Measurements from ENCODE around the gene PTPRZ1.

Gene PTPRZ1

DNA sequence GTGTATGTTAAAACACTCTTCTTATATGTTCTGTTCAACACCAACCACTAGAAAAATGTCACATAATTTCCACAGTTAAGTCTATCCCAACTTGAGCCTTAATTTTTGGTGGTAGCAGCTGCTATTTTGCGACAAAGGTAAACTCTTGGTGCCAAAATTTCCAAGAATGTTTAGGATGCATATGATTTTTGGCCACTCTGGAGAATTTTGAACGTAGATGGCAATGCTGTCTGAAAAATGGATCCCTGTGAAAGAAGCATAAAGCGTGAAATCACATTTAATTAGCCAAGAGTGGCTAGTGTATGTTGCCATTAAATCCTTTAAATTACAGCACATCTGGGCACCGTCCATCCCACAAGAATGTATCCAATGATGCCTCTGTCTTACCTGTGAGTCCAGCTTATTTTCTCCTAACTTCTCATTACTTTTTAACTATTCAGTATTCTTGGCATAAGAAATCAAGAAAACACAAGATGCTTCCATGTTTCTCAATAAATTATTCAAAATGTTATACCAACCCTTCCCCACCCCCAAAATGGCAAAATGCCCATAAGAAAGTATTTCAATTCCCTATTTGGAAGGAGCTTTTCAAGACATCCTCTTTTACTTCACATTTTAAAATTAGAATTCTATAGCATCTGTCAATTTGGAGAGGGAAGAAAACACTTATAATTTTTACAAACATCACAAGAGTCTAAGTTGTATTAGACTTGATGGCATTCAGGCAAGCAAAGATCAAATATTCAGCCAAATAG is 12.4 kb downstream of the PTPRZ1 start:
- no peak for DNase-seq (ENCODE audit: insufficient read length, low spot score)
- FAIRE-seq, result no peak
- TF ChIP-seq POLR2AphosphoS5 (IDR thresholded peaks at IDR 0.05; ENCODE audit: low read depth, low read length) (no peak), TAF1 (IDR thresholded peaks at IDR 0.05; ENCODE audit: low read depth, low read length) (no peak), POU2F2 (IDR thresholded peaks at IDR 0.05; ENCODE audit: low read depth, low read length) (no peak), PAX5 (IDR thresholded peaks at IDR 0.05; ENCODE audit: insufficient read depth, low read length, severe bottlenecking) (no peak), SPI1 (IDR thresholded peaks at IDR 0.05; ENCODE audit: low read depth, low read length) (no peak), POLR2A (IDR thresholded peaks at IDR 0.05; ENCODE audit: low read depth, low read length) (no peak)

- DNase-seq (ENCODE audit: insufficient read length, low spot score) (no peak), FAIRE-seq (no peak)
- TF ChIP-seq POLR2A (IDR thresholded peaks at IDR 0.05; ENCODE audit: low read depth, low read length) (no peak), TAF1 (IDR thresholded peaks at IDR 0.05; ENCODE audit: low read depth, low read length) (no peak), SPI1 (IDR thresholded peaks at IDR 0.05; ENCODE audit: low read depth, low read length) (no peak), PAX5 (IDR thresholded peaks at IDR 0.05; ENCODE audit: insufficient read depth, low read length, severe bottlenecking) (no peak), POLR2AphosphoS5 (IDR thresholded peaks at IDR 0.05; ENCODE audit: low read depth, low read length) (no peak), POU2F2 (IDR thresholded peaks at IDR 0.05; ENCODE audit: low read depth, low read length) (no peak)
Observed at GRCh38 chr7:121887634-121888033, 14.7 kb downstream of the PTPRZ1 start.

DNA sequence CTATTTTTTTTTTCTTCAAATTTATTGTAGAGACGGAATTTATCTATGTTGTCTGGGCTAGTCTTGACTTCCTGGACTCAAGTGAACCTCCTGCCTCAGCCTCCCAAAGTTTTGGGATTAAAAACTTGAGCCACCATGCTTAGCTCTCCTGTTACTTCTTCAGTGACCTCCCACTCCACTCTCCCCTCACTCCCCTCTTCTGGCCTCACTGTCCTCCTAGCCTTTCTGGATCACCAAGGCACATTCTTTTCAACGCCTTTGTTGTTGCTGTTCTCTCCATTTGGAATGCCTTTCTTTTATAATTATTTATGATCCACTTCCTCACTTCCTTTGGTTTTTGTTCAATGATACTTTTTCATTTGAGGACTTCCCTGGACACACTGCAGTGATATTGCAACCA is 17.9 kb downstream of the PTPRZ1 start:
- no peak for FAIRE-seq
- no peak for TF ChIP-seq POLR2A (IDR thresholded peaks at IDR 0.05; ENCODE audit: low read depth, low read length)
- no peak for TF ChIP-seq PAX5 (IDR thresholded peaks at IDR 0.05; ENCODE audit: insufficient read depth, low read length, severe bottlenecking)
- no peak for TF ChIP-seq TAF1 (IDR thresholded peaks at IDR 0.05; ENCODE audit: low read depth, low read length)
- no peak for TF ChIP-seq POLR2AphosphoS5 (IDR thresholded peaks at IDR 0.05; ENCODE audit: low read depth, low read length)
- no peak for TF ChIP-seq POU2F2 (IDR thresholded peaks at IDR 0.05; ENCODE audit: low read depth, low read length)
- no peak for TF ChIP-seq SPI1 (IDR thresholded peaks at IDR 0.05; ENCODE audit: low read depth, low read length)
- no peak for DNase-seq (ENCODE audit: insufficient read length, low spot score)

- FAIRE-seq, result no peak
- DNase-seq (ENCODE audit: insufficient read length, low spot score), result no peak
- no peak for TF ChIP-seq POLR2A (IDR thresholded peaks at IDR 0.05; ENCODE audit: low read depth, low read length)
- no peak for TF ChIP-seq POU2F2 (IDR thresholded peaks at IDR 0.05; ENCODE audit: low read depth, low read length)
- no peak for TF ChIP-seq SPI1 (IDR thresholded peaks at IDR 0.05; ENCODE audit: low read depth, low read length)
- TF ChIP-seq POLR2AphosphoS5 (IDR thresholded peaks at IDR 0.05; ENCODE audit: low read depth, low read length), result no peak
- TF ChIP-seq PAX5 (IDR thresholded peaks at IDR 0.05; ENCODE audit: insufficient read depth, low read length, severe bottlenecking), result no peak
- no peak for TF ChIP-seq TAF1 (IDR thresholded peaks at IDR 0.05; ENCODE audit: low read depth, low read length)
Observed at GRCh38 chr7:121891731-121892130, 18.8 kb downstream of the PTPRZ1 start.

DNA sequence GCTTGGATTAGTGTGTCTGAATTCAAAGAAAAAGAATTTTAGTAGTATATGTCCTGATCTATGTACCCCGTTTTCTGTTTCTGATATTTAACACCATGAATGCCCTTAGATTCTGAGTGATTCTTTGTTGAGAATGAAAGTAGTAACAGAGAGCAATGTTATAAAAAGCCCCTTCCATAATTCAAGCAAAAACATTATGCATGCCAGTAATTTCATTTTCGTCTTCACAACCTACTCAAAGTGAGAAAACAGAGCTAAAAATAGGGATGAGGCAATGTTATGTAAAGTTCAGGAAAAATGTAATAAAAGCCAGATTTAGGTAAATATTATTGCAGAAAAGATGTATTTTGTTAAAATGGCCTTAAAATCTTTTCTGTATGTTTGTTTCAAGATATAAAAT is 28.1 kb downstream of the PTPRZ1 start:
- DNase-seq (ENCODE audit: insufficient read length, low spot score) (no peak), FAIRE-seq (no peak)
- TF ChIP-seq POLR2A (IDR thresholded peaks at IDR 0.05; ENCODE audit: low read depth, low read length), result no peak
- TF ChIP-seq TAF1 (IDR thresholded peaks at IDR 0.05; ENCODE audit: low read depth, low read length), result no peak
- no peak for TF ChIP-seq SPI1 (IDR thresholded peaks at IDR 0.05; ENCODE audit: low read depth, low read length)
- no peak for TF ChIP-seq POLR2AphosphoS5 (IDR thresholded peaks at IDR 0.05; ENCODE audit: low read depth, low read length)
- TF ChIP-seq PAX5 (IDR thresholded peaks at IDR 0.05; ENCODE audit: insufficient read depth, low read length, severe bottlenecking), result no peak
- TF ChIP-seq POU2F2 (IDR thresholded peaks at IDR 0.05; ENCODE audit: low read depth, low read length), result no peak

DNA sequence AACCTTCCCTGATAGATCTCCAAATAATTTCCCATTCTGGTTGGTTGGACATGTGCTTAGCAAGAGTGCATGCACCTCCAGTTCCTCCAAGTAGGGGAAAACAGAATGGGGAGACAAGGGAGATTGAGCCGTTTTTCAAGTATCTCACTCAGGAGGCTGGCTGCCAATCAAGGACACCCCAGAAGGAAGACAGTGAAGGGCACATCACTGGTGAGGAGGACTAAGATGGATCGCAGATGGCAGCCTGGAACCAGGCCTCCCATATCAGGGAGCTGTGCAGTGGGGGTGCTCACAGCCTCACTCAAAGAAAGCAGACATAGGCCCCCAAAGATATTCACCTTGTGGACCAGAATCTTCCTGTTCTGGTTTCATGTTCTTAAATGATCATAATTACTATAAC is 31.2 kb downstream of the PTPRZ1 start:
- DNase-seq (ENCODE audit: insufficient read length, low spot score) (no peak), FAIRE-seq (no peak)
- TF ChIP-seq POLR2AphosphoS5 (IDR thresholded peaks at IDR 0.05; ENCODE audit: low read depth, low read length) (no peak), SPI1 (IDR thresholded peaks at IDR 0.05; ENCODE audit: low read depth, low read length) (no peak), POU2F2 (IDR thresholded peaks at IDR 0.05; ENCODE audit: low read depth, low read length) (no peak), TAF1 (IDR thresholded peaks at IDR 0.05; ENCODE audit: low read depth, low read length) (no peak), POLR2A (IDR thresholded peaks at IDR 0.05; ENCODE audit: low read depth, low read length) (no peak), PAX5 (IDR thresholded peaks at IDR 0.05; ENCODE audit: insufficient read depth, low read length, severe bottlenecking) (no peak)

DNA sequence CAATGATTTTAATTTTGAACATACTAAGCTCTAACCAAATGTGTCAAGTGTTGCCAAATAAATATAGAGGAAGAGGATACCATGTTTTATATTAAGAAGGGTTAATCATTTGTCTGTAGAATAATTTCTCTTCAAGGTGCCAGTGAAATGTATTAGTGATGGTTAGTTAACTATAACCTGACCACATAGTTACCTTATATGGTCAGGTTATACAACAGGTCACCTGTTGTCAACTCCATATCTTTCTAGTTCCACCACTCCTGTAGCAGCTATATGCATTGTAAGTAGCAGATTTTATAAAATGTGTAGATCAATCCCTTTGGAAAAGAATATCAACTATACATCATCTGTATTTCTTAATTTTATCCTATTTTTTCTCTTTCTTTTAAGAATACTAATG is 35.1 kb downstream of the PTPRZ1 start:
- no peak for DNase-seq (ENCODE audit: insufficient read length, low spot score)
- FAIRE-seq, result no peak
- no peak for TF ChIP-seq POU2F2 (IDR thresholded peaks at IDR 0.05; ENCODE audit: low read depth, low read length)
- TF ChIP-seq PAX5 (IDR thresholded peaks at IDR 0.05; ENCODE audit: insufficient read depth, low read length, severe bottlenecking), result no peak
- no peak for TF ChIP-seq POLR2AphosphoS5 (IDR thresholded peaks at IDR 0.05; ENCODE audit: low read depth, low read length)
- TF ChIP-seq TAF1 (IDR thresholded peaks at IDR 0.05; ENCODE audit: low read depth, low read length), result no peak
- TF ChIP-seq SPI1 (IDR thresholded peaks at IDR 0.05; ENCODE audit: low read depth, low read length), result no peak
- TF ChIP-seq POLR2A (IDR thresholded peaks at IDR 0.05; ENCODE audit: low read depth, low read length), result no peak

GRCh38 chr7:121909716-121910345 is 36.9 kb downstream of the PTPRZ1 start:
- TF ChIP-seq POLR2A (IDR thresholded peaks at IDR 0.05; ENCODE audit: low read depth, low read length) (no peak), PAX5 (IDR thresholded peaks at IDR 0.05; ENCODE audit: insufficient read depth, low read length, severe bottlenecking) (no peak), POLR2AphosphoS5 (IDR thresholded peaks at IDR 0.05; ENCODE audit: low read depth, low read length) (no peak), POU2F2 (IDR thresholded peaks at IDR 0.05; ENCODE audit: low read depth, low read length) (no peak), TAF1 (IDR thresholded peaks at IDR 0.05; ENCODE audit: low read depth, low read length) (no peak), SPI1 (IDR thresholded peaks at IDR 0.05; ENCODE audit: low read depth, low read length) (no peak)
- FAIRE-seq (no peak), DNase-seq (ENCODE audit: insufficient read length, low spot score) (no peak)

GRCh38 chr7:121913947-121914675 is 41.1 kb downstream of the PTPRZ1 start:
- no peak for FAIRE-seq
- no peak for DNase-seq (ENCODE audit: insufficient read length, low spot score)
- TF ChIP-seq POLR2A (IDR thresholded peaks at IDR 0.05; ENCODE audit: low read depth, low read length), result no peak
- TF ChIP-seq POU2F2 (IDR thresholded peaks at IDR 0.05; ENCODE audit: low read depth, low read length), result no peak
- no peak for TF ChIP-seq SPI1 (IDR thresholded peaks at IDR 0.05; ENCODE audit: low read depth, low read length)
- TF ChIP-seq TAF1 (IDR thresholded peaks at IDR 0.05; ENCODE audit: low read depth, low read length), result no peak
- no peak for TF ChIP-seq PAX5 (IDR thresholded peaks at IDR 0.05; ENCODE audit: insufficient read depth, low read length, severe bottlenecking)
- no peak for TF ChIP-seq POLR2AphosphoS5 (IDR thresholded peaks at IDR 0.05; ENCODE audit: low read depth, low read length)

Data from GM12891 (cell line).